Measurements from ENCODE around the gene GPANK1. TPM values are rescaled to one million over a fixed set of nuclear protein-coding genes. Genes with fewer than 3 reads are reported as not detected.
"Not testable (repeated sequence)": the region's sequence is repeated elsewhere in the genome, so short reads cannot be mapped to it uniquely, and the experiment has no call there.

The GPANK1 gene
- 10 to 100 TPM; 34.9 to 37.8 (median 37.5) TPM for total RNA-seq

- Mint-ChIP-seq H3K4me1 (ENCODE audit: low read depth) (peaks cover 57% of the 10 kb centered on the region), H3K36me3 (ENCODE audit: insufficient read depth) (peaks cover 50% of the 10 kb centered on the region), H3K4me3 (peak within 1 kb of the TSS; percentile 89), H3K9me3 (no peaks in the 10 kb centered on the region), H3K27me3 (ENCODE audit: low read depth) (no peaks in the 10 kb centered on the region)
- ATAC-seq (peak; percentile 41 to 42), DNase-seq (peak; percentile 82)
These were observed at the start of gene GPANK1 for GRCh38 chr6:31664790-31665500. TSS of gene GPANK1 (minus strand) at chr6:31664997. CDS start at chr6:31664478, 519 bp downstream.

DNA sequence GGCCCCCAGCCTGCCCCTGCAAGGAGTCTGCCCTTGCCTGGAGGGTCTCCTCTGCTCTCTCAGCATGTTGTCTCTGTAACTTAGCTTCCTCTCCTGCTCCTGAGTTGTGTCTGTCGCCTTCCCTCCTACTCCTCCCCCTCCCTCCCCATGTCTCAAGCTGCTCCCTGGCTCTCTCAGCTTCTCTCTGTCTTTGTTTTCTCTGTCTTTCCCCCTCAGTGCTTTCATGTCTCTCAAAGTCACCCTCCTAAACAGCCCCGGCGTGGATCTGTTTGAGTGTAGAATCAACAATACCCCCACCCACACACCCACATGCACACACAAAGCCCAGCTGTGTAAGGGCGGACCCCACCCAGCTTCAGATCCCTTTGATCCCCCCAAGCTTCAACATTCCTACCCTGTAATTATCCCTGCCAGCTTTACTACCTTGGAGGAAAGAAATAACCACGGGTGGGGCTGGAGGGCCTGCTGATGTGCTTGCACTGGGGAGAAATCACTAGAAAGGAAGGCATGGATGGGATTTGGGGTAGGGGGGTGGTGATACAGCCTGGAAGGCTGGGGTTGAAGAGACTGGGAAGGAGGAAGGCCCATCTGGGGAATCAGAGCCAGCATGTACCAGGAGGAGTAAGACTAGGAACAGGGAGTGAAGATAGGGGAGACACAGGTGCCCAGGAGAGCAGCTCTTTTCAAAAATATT, 49.3 kb upstream of the GPANK1 start:
- H3K36me3 Mint-ChIP-seq (ENCODE audit: insufficient read depth): no peaks in the 10 kb centered on the region
- no peak for DNase-seq
- H3K4me1 Mint-ChIP-seq (ENCODE audit: low read depth): peaks cover 11% of the 10 kb centered on the region
- H3K9me3 Mint-ChIP-seq: no peaks in the 10 kb centered on the region
- H3K27me3 Mint-ChIP-seq (ENCODE audit: low read depth): no peaks in the 10 kb centered on the region
- no peak for ATAC-seq
- H3K4me3 Mint-ChIP-seq: no peak overlapping the region

GRCh38 chr6:31713465-31713864, 48.7 kb upstream of the GPANK1 start:
- no peak for DNase-seq
- ATAC-seq: no peak
- no peaks in the 10 kb centered on the region for H3K27me3 Mint-ChIP-seq (ENCODE audit: low read depth)
- no peaks in the 10 kb centered on the region for H3K9me3 Mint-ChIP-seq
- H3K36me3 Mint-ChIP-seq (ENCODE audit: insufficient read depth): no peaks in the 10 kb centered on the region
- no peak overlapping the region for H3K4me3 Mint-ChIP-seq
- peaks cover 11% of the 10 kb centered on the region for H3K4me1 Mint-ChIP-seq (ENCODE audit: low read depth)

GRCh38 chr6:31712296-31712695, 47.5 kb upstream of the GPANK1 start:
- no peaks in the 10 kb centered on the region for H3K9me3 Mint-ChIP-seq
- peaks cover 11% of the 10 kb centered on the region for H3K4me1 Mint-ChIP-seq (ENCODE audit: low read depth)
- DNase-seq: no peak
- H3K27me3 Mint-ChIP-seq (ENCODE audit: low read depth): no peaks in the 10 kb centered on the region
- no peak overlapping the region for H3K4me3 Mint-ChIP-seq
- no peaks in the 10 kb centered on the region for H3K36me3 Mint-ChIP-seq (ENCODE audit: insufficient read depth)
- peak in 1 of 2 donors; percentile 46 for ATAC-seq

GRCh38 chr6:31711233-31711632, 46.4 kb upstream of the GPANK1 start:
- no peak overlapping the region for H3K4me3 Mint-ChIP-seq
- H3K9me3 Mint-ChIP-seq: no peaks in the 10 kb centered on the region
- ATAC-seq: no peak
- no peak for DNase-seq
- no peaks in the 10 kb centered on the region for H3K36me3 Mint-ChIP-seq (ENCODE audit: insufficient read depth)
- no peaks in the 10 kb centered on the region for H3K27me3 Mint-ChIP-seq (ENCODE audit: low read depth)
- H3K4me1 Mint-ChIP-seq (ENCODE audit: low read depth): peaks cover 11% of the 10 kb centered on the region

GRCh38 chr6:31710523-31711219, 45.9 kb upstream of the GPANK1 start:
- Mint-ChIP-seq H3K36me3 (ENCODE audit: insufficient read depth) (no peaks in the 10 kb centered on the region), H3K4me3 (no peak overlapping the region), H3K27me3 (ENCODE audit: low read depth) (no peaks in the 10 kb centered on the region), H3K9me3 (no peaks in the 10 kb centered on the region), H3K4me1 (ENCODE audit: low read depth) (peaks cover 11% of the 10 kb centered on the region)
- ATAC-seq: no peak
- DNase-seq: no peak

GRCh38 chr6:31709157-31709556, 44.4 kb upstream of the GPANK1 start:
- not testable (repeated sequence) for DNase-seq; H3K36me3 Mint-ChIP-seq (ENCODE audit: insufficient read depth); H3K27me3 Mint-ChIP-seq (ENCODE audit: low read depth); ATAC-seq; H3K4me3 Mint-ChIP-seq; H3K9me3 Mint-ChIP-seq
- H3K4me1 Mint-ChIP-seq (ENCODE audit: low read depth): peaks cover 11% of the 10 kb centered on the region

GRCh38 chr6:31708224-31708623, 43.4 kb upstream of the GPANK1 start:
- peaks cover 13% of the 10 kb centered on the region for H3K4me1 Mint-ChIP-seq (ENCODE audit: low read depth)
- H3K36me3 Mint-ChIP-seq (ENCODE audit: insufficient read depth): no peaks in the 10 kb centered on the region
- ATAC-seq (no peak), DNase-seq (no peak)
- no peaks in the 10 kb centered on the region for H3K9me3 Mint-ChIP-seq
- H3K4me3 Mint-ChIP-seq: no peak overlapping the region
- H3K27me3 Mint-ChIP-seq (ENCODE audit: low read depth): no peaks in the 10 kb centered on the region

GRCh38 chr6:31707701-31708100, 42.9 kb upstream of the GPANK1 start:
- Mint-ChIP-seq H3K9me3 (no peaks in the 10 kb centered on the region), H3K4me3 (no peak overlapping the region)
- DNase-seq: no peak

DNA sequence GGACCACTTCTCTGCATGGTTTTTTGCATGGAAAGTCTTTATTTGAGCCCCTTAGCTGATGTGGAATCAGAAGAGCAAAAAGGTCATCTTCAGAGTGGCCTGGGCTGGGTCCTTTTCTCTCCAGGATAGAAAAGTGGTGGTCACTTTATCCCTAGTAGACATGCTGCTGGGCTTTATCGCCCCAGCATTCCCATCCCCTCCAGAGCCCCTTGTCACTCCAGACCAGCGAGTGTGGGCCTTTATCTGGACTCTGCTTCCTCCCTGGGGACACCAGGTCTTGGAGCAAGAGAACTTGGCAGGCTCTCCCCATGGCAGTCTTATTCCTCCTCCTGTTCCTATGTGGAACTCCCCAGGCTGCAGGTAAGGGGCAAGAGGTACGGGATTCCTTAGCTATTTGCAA, 41.8 kb upstream of the GPANK1 start, which contains the start of gene LY6G6F:
Gene LY6G6F (plus strand): TSS at position 268 of the 400 bp plus-strand sequence. CDS start 41 bp downstream, at position 309.
- H3K4me3 Mint-ChIP-seq: no peak within 1 kb of the TSS
- peaks cover 20% of the 10 kb centered on the region for H3K4me1 Mint-ChIP-seq (ENCODE audit: low read depth)
- no peaks in the 10 kb centered on the region for H3K9me3 Mint-ChIP-seq
- DNase-seq (no peak), ATAC-seq (no peak)
- no peaks in the 10 kb centered on the region for H3K36me3 Mint-ChIP-seq (ENCODE audit: insufficient read depth)
- no peaks in the 10 kb centered on the region for H3K27me3 Mint-ChIP-seq (ENCODE audit: low read depth)

More at GRCh38 chr6:31707701-31708100, 42.9 kb upstream of the GPANK1 start:
- Mint-ChIP-seq H3K4me1 (ENCODE audit: low read depth) (peaks cover 14% of the 10 kb centered on the region), H3K36me3 (ENCODE audit: insufficient read depth) (no peaks in the 10 kb centered on the region), H3K27me3 (ENCODE audit: low read depth) (no peaks in the 10 kb centered on the region)
- no peak for ATAC-seq

- ATAC-seq: no peak
- no peaks in the 10 kb centered on the region for H3K36me3 Mint-ChIP-seq (ENCODE audit: insufficient read depth)
- H3K4me3 Mint-ChIP-seq: no peak overlapping the region
- DNase-seq: no peak
- H3K9me3 Mint-ChIP-seq: no peaks in the 10 kb centered on the region
- peaks cover 21% of the 10 kb centered on the region for H3K4me1 Mint-ChIP-seq (ENCODE audit: low read depth)
- H3K27me3 Mint-ChIP-seq (ENCODE audit: low read depth): no peaks in the 10 kb centered on the region
These were observed 41.1 kb upstream of the GPANK1 start for GRCh38 chr6:31705931-31706330.

- Mint-ChIP-seq H3K4me3 (peak within 1 kb of the TSS; percentile 99), H3K27me3 (ENCODE audit: low read depth) (no peaks in the 10 kb centered on the region)
These were observed 38.3 kb upstream of the GPANK1 start, which contains the start of gene ABHD16A for GRCh38 chr6:31702819-31703716. TSS of gene ABHD16A (minus strand) at chr6:31703324. CDS start at chr6:31703281, 43 bp downstream.

GRCh38 chr6:31702405-31702818, 37.6 kb upstream of the GPANK1 start:
- peaks cover 29% of the 10 kb centered on the region for H3K4me1 Mint-ChIP-seq (ENCODE audit: low read depth)
- ATAC-seq (peak; percentile 25 to 47), DNase-seq (no peak)
- H3K9me3 Mint-ChIP-seq: no peaks in the 10 kb centered on the region
- H3K36me3 Mint-ChIP-seq (ENCODE audit: insufficient read depth): peaks cover 6% of the 10 kb centered on the region
- no peaks in the 10 kb centered on the region for H3K27me3 Mint-ChIP-seq (ENCODE audit: low read depth)
- H3K4me3 Mint-ChIP-seq: peak overlapping the region; percentile 99

More at GRCh38 chr6:31702819-31703716, 38.3 kb upstream of the GPANK1 start, which contains the start of gene ABHD16A:
- peaks cover under 1% of the 10 kb centered on the region for H3K36me3 Mint-ChIP-seq (ENCODE audit: insufficient read depth)
- H3K4me1 Mint-ChIP-seq (ENCODE audit: low read depth): peaks cover 22% of the 10 kb centered on the region
- peak; percentile 94 to 95 for ATAC-seq
- DNase-seq: peak; percentile 96
- no peaks in the 10 kb centered on the region for H3K9me3 Mint-ChIP-seq
